NOMO-1 (cell line): ENCODE results near the gene RAF1.
"Not testable (repeated sequence)": the region's sequence is repeated elsewhere in the genome, so short reads cannot be mapped to it uniquely, and the experiment has no call there.

Experiments
- DNase-seq, 2 experiments: peaks; one replicate each; lab custom pipeline; 2025; ENCODE audit not compliant: unreplicated experiment in 2 of 2; lab: John Stamatoyannopoulos, UW

The RAF1 gene

GRCh38 chr3:12679468-12679867 lies 15.6 kb upstream of the RAF1 start:
- DNase-seq, result no peak

- DNase-seq, result no peak
These were observed 13.7 kb upstream of the RAF1 start for GRCh38 chr3:12677616-12678015.

GRCh38 chr3:12675115-12675810 lies 11.3 kb upstream of the RAF1 start:
- no peak for DNase-seq

- not testable (repeated sequence) for DNase-seq
These were observed 10.2 kb upstream of the RAF1 start for GRCh38 chr3:12673956-12674736.

- DNase-seq, result no peak
These were observed 7.2 kb upstream of the RAF1 start for GRCh38 chr3:12671120-12671450.

- no peak for DNase-seq
These were observed 6.6 kb upstream of the RAF1 start for GRCh38 chr3:12670365-12671119.

GRCh38 chr3:12663401-12663935 lies 449 bp downstream of the RAF1 start:
- DNase-seq, result no peak

GRCh38 chr3:12662593-12663400 lies 1.1 kb downstream of the RAF1 start:
- DNase-seq, result peak in 1 of 2 experiments; percentile 51

- no peak for DNase-seq
These were observed 1.9 kb downstream of the RAF1 start for GRCh38 chr3:12661926-12662592.

- DNase-seq, result not testable (repeated sequence)
These were observed 2.5 kb downstream of the RAF1 start for GRCh38 chr3:12661375-12661774.

GRCh38 chr3:12660196-12660595 lies 3.7 kb downstream of the RAF1 start:
- no peak for DNase-seq

- no peak for DNase-seq
These were observed 4.5 kb downstream of the RAF1 start for GRCh38 chr3:12659316-12660015.

GRCh38 chr3:12658593-12659058 lies 5.3 kb downstream of the RAF1 start:
- no peak for DNase-seq

- no peak for DNase-seq
These were observed 7.1 kb downstream of the RAF1 start for GRCh38 chr3:12656850-12657249.

GRCh38 chr3:12656193-12656592 lies 7.7 kb downstream of the RAF1 start:
- DNase-seq, result no peak

- no peak for DNase-seq
These were observed 8.2 kb downstream of the RAF1 start for GRCh38 chr3:12655701-12656100.

- DNase-seq, result no peak
These were observed 10.2 kb downstream of the RAF1 start for GRCh38 chr3:12653747-12654146.

GRCh38 chr3:12648384-12648959 lies 15.4 kb downstream of the RAF1 start:
- no peak for DNase-seq

GRCh38 chr3:12644331-12644937 lies 19.5 kb downstream of the RAF1 start:
- no peak for DNase-seq
